HFFc6 (cell line): ENCODE results near the gene QARS1. TPM values are rescaled to one million over a fixed set of nuclear protein-coding genes. Genes with fewer than 3 reads are reported as not detected.

Source experiments
- DNase-seq: peaks from one replicate; pipeline ENCODE4 v3.0.0-alpha.2; 2018
- H3K27ac Mint-ChIP-seq: 2 replicates; pipeline ENCODE4 v1.8.0; 2020; ENCODE audit warnings: mild to moderate bottlenecking, mixed read lengths
- H3K27me3 Mint-ChIP-seq: 2 replicates; pipeline ENCODE4 v1.8.0; 2021; ENCODE audit warnings: mild to moderate bottlenecking, moderate library complexity, mixed read lengths; ENCODE audit not compliant: insufficient read depth
- H3K36me3 Mint-ChIP-seq: 2 replicates; pipeline ENCODE4 v1.8.0; 2021; ENCODE audit warnings: low read depth, mixed read lengths
- H3K4me1 Mint-ChIP-seq: 2 replicates; pipeline ENCODE4 v1.8.0; 2020; ENCODE audit warnings: low read depth, mixed read lengths
- H3K4me3 Mint-ChIP-seq: 2 replicates; pipeline ENCODE4 v1.8.0; 2020; ENCODE audit warnings: mild to moderate bottlenecking, moderate library complexity, mixed read lengths
- H3K9me3 Mint-ChIP-seq: 2 replicates; pipeline ENCODE4 v1.8.0; 2020; ENCODE audit warnings: mild to moderate bottlenecking, mixed read lengths
- total RNA-seq, 6 experiments: library from RNA; stranded (reverse); fragmentation: NEBNext Ultra II Directional; extraction: Animal tissue kit (Norgen Biotek cat#: 25700); gene quantifications; 2 replicates in 1 of 6; 3 replicates in 5 of 6; pipeline ENCODE4 v1.2.3, GENCODE V29; 2021
- TF ChIP-seq, protein P1 (sequence below): fragments of 200-600 bp; sonication (generic); IDR thresholded peaks from 2 replicates; pipeline ENCODE4 v1.5.0; 2021; ENCODE audit warnings: antibody characterized with exemption, mild to moderate bottlenecking

QARS1 gene
- total RNA-seq, 6 experiments from 2014 or later: 183 to 263 (median 237) TPM

DNA sequence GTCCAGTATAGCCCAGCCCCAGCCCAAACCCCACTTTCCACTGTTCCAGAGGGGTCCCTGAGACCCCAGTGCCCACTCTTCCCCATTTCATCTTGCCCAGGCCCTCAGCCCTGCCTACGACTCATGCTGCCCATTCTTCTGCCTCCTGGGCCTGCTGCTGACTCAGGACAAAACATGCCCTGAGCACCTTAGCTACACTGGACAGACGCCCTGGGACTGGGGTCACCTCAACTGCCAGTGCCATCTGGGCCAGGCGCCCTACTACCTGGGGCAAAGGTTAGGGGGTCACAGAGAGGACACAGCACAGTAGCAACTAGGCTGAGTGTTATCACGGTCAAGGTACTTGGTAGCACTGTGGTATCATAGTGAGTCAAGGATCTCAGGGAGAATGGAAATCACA lies 30.9 kb upstream of the QARS1 start:
- TF ChIP-seq, protein P1, sequence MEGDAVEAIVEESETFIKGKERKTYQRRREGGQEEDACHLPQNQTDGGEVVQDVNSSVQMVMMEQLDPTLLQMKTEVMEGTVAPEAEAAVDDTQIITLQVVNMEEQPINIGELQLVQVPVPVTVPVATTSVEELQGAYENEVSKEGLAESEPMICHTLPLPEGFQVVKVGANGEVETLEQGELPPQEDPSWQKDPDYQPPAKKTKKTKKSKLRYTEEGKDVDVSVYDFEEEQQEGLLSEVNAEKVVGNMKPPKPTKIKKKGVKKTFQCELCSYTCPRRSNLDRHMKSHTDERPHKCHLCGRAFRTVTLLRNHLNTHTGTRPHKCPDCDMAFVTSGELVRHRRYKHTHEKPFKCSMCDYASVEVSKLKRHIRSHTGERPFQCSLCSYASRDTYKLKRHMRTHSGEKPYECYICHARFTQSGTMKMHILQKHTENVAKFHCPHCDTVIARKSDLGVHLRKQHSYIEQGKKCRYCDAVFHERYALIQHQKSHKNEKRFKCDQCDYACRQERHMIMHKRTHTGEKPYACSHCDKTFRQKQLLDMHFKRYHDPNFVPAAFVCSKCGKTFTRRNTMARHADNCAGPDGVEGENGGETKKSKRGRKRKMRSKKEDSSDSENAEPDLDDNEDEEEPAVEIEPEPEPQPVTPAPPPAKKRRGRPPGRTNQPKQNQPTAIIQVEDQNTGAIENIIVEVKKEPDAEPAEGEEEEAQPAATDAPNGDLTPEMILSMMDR: no peak
- DNase-seq: no peak
- no peaks in the 10 kb centered on the region for H3K9me3 Mint-ChIP-seq
- H3K27ac Mint-ChIP-seq: no peak overlapping the region
- H3K4me3 Mint-ChIP-seq: no peak overlapping the region
- H3K4me1 Mint-ChIP-seq: peaks cover 26% of the 10 kb centered on the region
- H3K27me3 Mint-ChIP-seq: peaks cover 3% of the 10 kb centered on the region; the same call in 1 of the 2 replicates
- peaks cover 16% of the 10 kb centered on the region for H3K36me3 Mint-ChIP-seq

DNA sequence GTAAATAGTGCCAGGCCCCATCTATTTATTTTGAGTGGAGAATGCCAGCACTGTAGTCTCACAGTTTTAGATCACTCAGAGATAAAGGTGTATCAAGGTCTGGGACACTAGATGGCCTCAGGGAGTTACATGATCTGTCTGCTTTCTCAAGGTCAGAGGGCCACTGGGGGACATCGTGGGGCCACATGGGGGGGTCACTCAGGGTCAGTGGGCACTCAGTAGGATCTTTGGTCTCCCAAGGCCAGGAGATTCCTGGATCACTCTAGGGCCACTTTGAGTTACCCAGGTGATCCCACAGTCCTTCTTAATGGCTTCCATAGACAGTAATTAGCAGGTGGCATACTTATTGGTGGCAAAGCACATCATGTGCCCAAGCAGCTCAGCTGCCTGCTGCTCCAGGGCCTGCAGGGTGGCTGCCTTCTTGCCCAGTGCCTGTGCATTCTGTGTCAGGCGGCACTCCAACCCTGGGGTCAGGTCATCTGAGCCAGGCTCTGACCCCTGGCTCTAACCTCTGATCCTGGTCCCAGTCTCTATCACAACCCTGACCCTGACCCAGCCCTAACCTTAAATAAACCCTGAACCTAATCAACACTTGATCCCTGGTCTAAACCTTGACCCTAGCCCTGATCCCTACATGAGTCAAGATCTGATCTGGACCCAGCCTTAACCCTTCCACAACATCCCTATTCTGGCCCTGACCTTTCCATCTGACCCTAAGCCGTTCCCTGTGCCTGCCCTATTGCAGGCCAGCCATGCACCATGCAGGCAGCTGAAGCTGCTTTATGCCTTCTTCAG lies 30.1 kb upstream of the QARS1 start:
- DNase-seq: no peak
- peaks cover 26% of the 10 kb centered on the region for H3K4me1 Mint-ChIP-seq
- TF ChIP-seq, protein P1: no peak
- H3K36me3 Mint-ChIP-seq: peaks cover 16% of the 10 kb centered on the region
- H3K4me3 Mint-ChIP-seq: peak overlapping the region; percentile 90
- H3K9me3 Mint-ChIP-seq: no peaks in the 10 kb centered on the region
- peaks cover 3% of the 10 kb centered on the region; the same call in 1 of the 2 replicates for H3K27me3 Mint-ChIP-seq
- peak overlapping the region; percentile 11 for H3K27ac Mint-ChIP-seq

DNA sequence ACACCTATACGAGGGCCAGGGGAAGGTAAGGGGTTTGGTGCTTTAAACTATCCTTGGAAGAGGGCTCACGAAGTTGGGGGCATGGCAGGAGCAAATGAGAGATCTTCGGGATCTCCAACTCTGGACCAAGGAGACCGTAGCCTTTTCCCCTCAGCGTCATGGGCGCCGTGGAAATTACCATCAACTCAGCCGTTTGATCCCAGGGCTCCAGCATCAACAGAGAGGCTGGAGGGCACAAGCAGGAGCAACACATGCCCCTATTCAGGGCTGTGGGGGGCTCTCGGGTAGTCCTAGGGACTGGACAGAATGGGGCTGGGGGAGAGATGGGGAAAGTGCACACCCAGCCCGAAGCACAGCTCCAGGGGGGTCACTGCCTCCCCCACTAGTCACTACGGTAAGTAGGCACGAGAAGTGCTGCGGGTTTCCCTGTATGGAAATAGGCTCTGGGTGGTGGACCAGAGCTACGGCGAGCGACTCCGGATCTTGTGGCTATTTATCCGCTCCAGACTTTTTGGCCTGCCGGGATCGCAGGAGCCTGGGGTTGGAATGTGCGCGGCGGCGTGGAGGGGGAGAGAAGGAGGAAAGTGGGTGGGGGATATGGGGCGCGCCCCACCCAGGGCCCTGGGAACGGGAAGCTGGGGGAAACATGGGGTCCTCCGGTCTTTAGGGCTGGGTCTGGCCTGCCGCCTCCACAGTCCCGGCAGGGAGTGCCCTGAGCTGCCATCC lies 28.8 kb upstream of the QARS1 start:
- no peaks in the 10 kb centered on the region for H3K9me3 Mint-ChIP-seq
- peak overlapping the region; percentile 96 for H3K27ac Mint-ChIP-seq
- peaks cover 26% of the 10 kb centered on the region for H3K4me1 Mint-ChIP-seq
- H3K4me3 Mint-ChIP-seq: peak overlapping the region; percentile 90
- TF ChIP-seq, protein P1: no peak
- peak; percentile 81 for DNase-seq
- peaks cover 24% of the 10 kb centered on the region for H3K36me3 Mint-ChIP-seq
- H3K27me3 Mint-ChIP-seq: peaks cover 4% of the 10 kb centered on the region; the same call in 1 of the 2 replicates

DNA sequence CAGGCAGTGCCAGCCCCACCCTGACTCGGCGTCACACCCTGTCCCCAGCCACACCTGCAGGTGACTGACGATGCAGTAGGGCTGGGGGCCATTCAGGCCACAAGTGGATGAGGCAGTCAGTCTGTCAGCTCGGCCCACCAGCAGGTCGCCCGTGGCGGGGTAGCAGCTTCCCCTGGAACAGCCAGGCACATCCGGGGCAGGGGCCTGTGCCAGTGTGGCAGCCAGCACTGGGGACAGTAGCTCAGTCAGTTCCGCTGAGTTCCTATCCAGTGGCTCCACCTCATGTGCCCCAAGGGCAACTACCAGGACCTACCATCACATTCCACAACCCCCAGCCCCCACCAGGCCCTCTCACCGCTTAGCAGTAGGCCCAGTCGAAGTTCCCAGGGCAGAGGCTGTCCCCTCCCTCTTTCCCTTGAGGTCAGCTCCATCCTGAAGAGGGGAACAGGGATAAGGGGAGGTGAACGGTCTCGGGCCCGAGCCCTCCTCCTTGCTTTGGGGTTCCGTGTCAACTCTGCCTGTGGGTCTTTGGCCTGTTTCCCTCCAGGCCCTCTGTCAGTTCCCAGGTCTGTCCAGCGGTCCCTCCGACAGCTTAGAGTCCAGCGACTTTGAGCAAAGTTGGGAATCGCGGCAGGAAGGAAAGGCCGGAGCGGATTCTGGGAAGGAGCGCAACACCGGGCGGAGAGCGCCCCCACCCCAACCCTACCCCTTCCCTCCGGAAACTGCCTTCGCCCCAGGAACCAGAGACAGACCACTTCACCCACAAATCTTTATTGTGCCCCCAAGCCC lies 28.1 kb upstream of the QARS1 start, which contains the start of gene LAMB2:
Gene LAMB2 (minus strand): TSS at position 614 of the 789 bp plus-strand sequence. CDS start 183 bp downstream, at position 431.
- TF ChIP-seq, protein P1: peak; percentile 35; the same call in 1 of the 2 replicates
- peak within 1 kb of the TSS; percentile 96 for H3K27ac Mint-ChIP-seq

DNA sequence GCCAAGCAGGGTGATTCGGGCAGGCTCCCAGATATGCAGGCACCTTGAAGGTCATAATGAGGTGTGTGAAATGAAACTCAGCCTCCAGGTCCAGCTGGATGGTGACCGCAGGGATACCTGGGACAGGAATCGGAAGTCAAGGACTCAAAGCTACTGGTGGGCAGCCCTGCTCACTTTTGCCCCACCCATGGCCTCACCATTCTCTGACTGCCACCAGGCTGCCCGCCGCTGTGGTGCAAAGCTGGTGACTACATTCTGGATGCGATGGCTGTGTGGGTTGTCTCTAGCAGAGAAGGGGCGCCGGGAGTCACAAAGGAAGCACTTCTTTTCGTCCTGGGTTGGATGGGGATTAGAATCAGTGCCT lies 27.5 kb upstream of the QARS1 start:
- Mint-ChIP-seq H3K27me3 (peaks cover 4% of the 10 kb centered on the region; the same call in 1 of the 2 replicates), H3K9me3 (no peaks in the 10 kb centered on the region), H3K4me1 (peaks cover 26% of the 10 kb centered on the region), H3K36me3 (peaks cover 24% of the 10 kb centered on the region), H3K4me3 (peak overlapping the region; percentile 90), H3K27ac (peak overlapping the region; percentile 96)
- TF ChIP-seq, protein P1: no peak; the same call in 1 of the 2 replicates
- no peak for DNase-seq

More for the DNA sequence above, 28.1 kb upstream of the QARS1 start, which contains the start of gene LAMB2:
- Mint-ChIP-seq H3K4me1 (peaks cover 26% of the 10 kb centered on the region), H3K4me3 (peak within 1 kb of the TSS; percentile 90), H3K27me3 (peaks cover 4% of the 10 kb centered on the region; the same call in 1 of the 2 replicates), H3K9me3 (no peaks in the 10 kb centered on the region), H3K36me3 (peaks cover 24% of the 10 kb centered on the region)
- peak; percentile 84 for DNase-seq
